ENCODE data around the gene CNTNAP5. TPM values are rescaled to one million over a fixed set of nuclear protein-coding genes. Genes with fewer than 3 reads are reported as not detected.

Gene CNTNAP5
- total and polyA plus RNA-seq, 2 of the 8 experiments (the other 6 are each of a cell fraction or from before 2014, with no cell fraction given) = 0.11 to 0.76 TPM

GRCh38 chr2:124797049-124797448, 772.0 kb downstream of the CNTNAP5 start:
- no peaks in the 10 kb centered on the region for H3K4me1 ChIP-seq (replicated peaks in 1 of 4; ENCODE audit: control insufficient read depth in 3 of 4, insufficient read depth in 4 of 4, low read length in 3 of 4)
- no peak overlapping the region for H3K9ac ChIP-seq (replicated peaks in 1 of 4; ENCODE audit: extremely low read depth in 1 of 4, low read depth in 3 of 4, low read length in 3 of 4)
- H3K4ac ChIP-seq (replicated peaks; ENCODE audit: insufficient read length, low read depth, low read length) = no peak overlapping the region
- no peak overlapping the region for H2BK20ac ChIP-seq (ENCODE audit: low read length)
- no peaks in the 10 kb centered on the region for H4K20me1 ChIP-seq (replicated peaks in 1 of 2; ENCODE audit: control insufficient read depth in 1 of 2, insufficient read depth in 2 of 2, low read length in 2 of 2)
- ChIA-PET CTCF (ENCODE audit: partially characterized antibody) (interaction anchor here (0.9 kb wide), 1 partner anchor 20 kb away, joined by 3 read pairs; no protein-coding TSS in a partner anchor), POLR2A (ENCODE audit: partially characterized antibody) (no interaction called here)
- no peaks in the 10 kb centered on the region for H3K27me3 ChIP-seq (replicated peaks in 1 of 4; ENCODE audit: control insufficient read depth in 3 of 4, extremely low read depth in 1 of 4, insufficient read depth in 3 of 4, low read length in 3 of 4)
- no peak overlapping the region for H4K5ac ChIP-seq (ENCODE audit: insufficient read length, low read depth, low read length)
- H3K18ac ChIP-seq (ENCODE audit: extremely low read depth, low read length) = no peak overlapping the region
- no peak overlapping the region for H2BK12ac ChIP-seq (ENCODE audit: low read depth, low read length)
- 86% methylated on average over 2 of the region's 2 CpGs; no CpG with 5 or more reads in 1 of the 2 experiments for WGBS, 2 experiments (ENCODE audit: extremely low coverage in 1 of 2, insufficient coverage in 1 of 2, insufficient read length in 1 of 2, insufficient replicate concordance in 2 of 2, low coverage in 1 of 2, low lambda C conversion rate in 2 of 2, missing lambda C conversion rate in 1 of 2)
- no peak overlapping the region for H3K56ac ChIP-seq (replicated peaks; ENCODE audit: insufficient read length, low read depth, low read length)
- TF ChIP-seq NRF1 (IDR thresholded peaks at IDR 0.05; ENCODE audit: low read depth, low read length) (no peak), YY1 (IDR thresholded peaks at IDR 0.05; ENCODE audit: low read depth, low read length) (no peak), FOSL1 (IDR thresholded peaks at IDR 0.05; ENCODE audit: insufficient read depth, low read depth, low read length) (no peak), ZNF274 (IDR thresholded peaks at IDR 0.05; ENCODE audit: borderline replicate concordance, extremely low read depth, low read length) (no peak), MAFK (IDR thresholded peaks at IDR 0.05; ENCODE audit: low read depth, low read length) (no peak), SAP30 (IDR thresholded peaks at IDR 0.05; ENCODE audit: insufficient read depth, insufficient replicate concordance, low read length) (no peak), KDM5A (IDR thresholded peaks at IDR 0.05; ENCODE audit: low read length) (no peak)
- no peak for FAIRE-seq
- no peak overlapping the region for H3K4me3 ChIP-seq (ENCODE audit: extremely low read depth in 1 of 4, insufficient read depth in 2 of 4, low read depth in 3 of 4, low read length in 4 of 4)
- H3K23me2 ChIP-seq (ENCODE audit: low read depth, low read length) = no peaks in the 10 kb centered on the region
- H3K27ac ChIP-seq (ENCODE audit: low read depth, low read length) = no peak overlapping the region
- H4K8ac ChIP-seq (ENCODE audit: extremely low read depth, insufficient read depth, low read length) = no peak overlapping the region
- H3K79me2 ChIP-seq (ENCODE audit: control insufficient read depth in 1 of 2, insufficient read depth in 2 of 2, low read length in 2 of 2) = no peaks in the 10 kb centered on the region
- no peaks in the 10 kb centered on the region for H3K79me1 ChIP-seq (ENCODE audit: low read depth, low read length)
- no peak overlapping the region for H3K23ac ChIP-seq (ENCODE audit: insufficient read length)
- no peak overlapping the region for H3K4me2 ChIP-seq (ENCODE audit: insufficient read depth in 1 of 2, low read depth in 2 of 2, low read length in 2 of 2)
- no peaks in the 10 kb centered on the region for H3K36me3 ChIP-seq (ENCODE audit: control insufficient read depth in 2 of 4, insufficient read depth in 4 of 4, low read length in 3 of 4)
- no peak overlapping the region for H2BK15ac ChIP-seq (ENCODE audit: low read length)
- no peak overlapping the region for H2BK120ac ChIP-seq (replicated peaks; ENCODE audit: low read depth, low read length)
- no peak overlapping the region for H4K91ac ChIP-seq (replicated peaks; ENCODE audit: insufficient read length, low read length)
- H2BK5ac ChIP-seq (ENCODE audit: low read depth, low read length) = no peak overlapping the region
- no peak overlapping the region for H3K14ac ChIP-seq (ENCODE audit: insufficient read length)
- DNase-seq (ENCODE audit: low read depth in 1 of 2, low spot score in 2 of 2) = no peak
- H2AK5ac ChIP-seq (ENCODE audit: low read depth, low read length) = no peak overlapping the region
- no peaks in the 10 kb centered on the region for H3K9me3 ChIP-seq (ENCODE audit: insufficient read depth in 2 of 2, low read depth in 1 of 2, low read length in 1 of 2)
- no peak overlapping the region for H2AFZ ChIP-seq (ENCODE audit: low read length)

Data from H1 (cell line).